Left kidney (tissue), 8 donors: ENCODE results near the gene ARL11. TPM values are rescaled to one million over a fixed set of nuclear protein-coding genes. Genes with fewer than 3 reads are reported as not detected.
"Not testable (repeated sequence)": the region's sequence is repeated elsewhere in the genome, so short reads cannot be mapped to it uniquely, and the experiment has no call there.

Experiments
- DNase-seq: peaks from one replicate; pipeline ENCODE4 v3.0.0-alpha.2; 2013
- long read RNA-seq, 8 donors: transcript quantifications; one replicate each; lab custom pipeline, GENCODE V29; 2026
- polyA plus RNA-seq: library from polyadenylated mRNA; unstranded; fragments of 120-200 nt; gene quantifications from one replicate; pipeline ENCODE4 v1.2.1, GENCODE V29; 2013; ENCODE audit not compliant: insufficient read length

ARL11 gene
- 0.70 TPM for polyA plus RNA-seq
- long read RNA-seq, donor 1 = 0 reads
- long read RNA-seq, donor 2 = 0 reads
- long read RNA-seq, donor 3 = 0 reads
- long read RNA-seq, donor 4 = 0 reads
- long read RNA-seq, donor 5 = 0 reads
- long read RNA-seq, donor 6 = 0 reads
- long read RNA-seq, donor 7 = 0 reads
- long read RNA-seq, donor 8 = 0 reads

DNA sequence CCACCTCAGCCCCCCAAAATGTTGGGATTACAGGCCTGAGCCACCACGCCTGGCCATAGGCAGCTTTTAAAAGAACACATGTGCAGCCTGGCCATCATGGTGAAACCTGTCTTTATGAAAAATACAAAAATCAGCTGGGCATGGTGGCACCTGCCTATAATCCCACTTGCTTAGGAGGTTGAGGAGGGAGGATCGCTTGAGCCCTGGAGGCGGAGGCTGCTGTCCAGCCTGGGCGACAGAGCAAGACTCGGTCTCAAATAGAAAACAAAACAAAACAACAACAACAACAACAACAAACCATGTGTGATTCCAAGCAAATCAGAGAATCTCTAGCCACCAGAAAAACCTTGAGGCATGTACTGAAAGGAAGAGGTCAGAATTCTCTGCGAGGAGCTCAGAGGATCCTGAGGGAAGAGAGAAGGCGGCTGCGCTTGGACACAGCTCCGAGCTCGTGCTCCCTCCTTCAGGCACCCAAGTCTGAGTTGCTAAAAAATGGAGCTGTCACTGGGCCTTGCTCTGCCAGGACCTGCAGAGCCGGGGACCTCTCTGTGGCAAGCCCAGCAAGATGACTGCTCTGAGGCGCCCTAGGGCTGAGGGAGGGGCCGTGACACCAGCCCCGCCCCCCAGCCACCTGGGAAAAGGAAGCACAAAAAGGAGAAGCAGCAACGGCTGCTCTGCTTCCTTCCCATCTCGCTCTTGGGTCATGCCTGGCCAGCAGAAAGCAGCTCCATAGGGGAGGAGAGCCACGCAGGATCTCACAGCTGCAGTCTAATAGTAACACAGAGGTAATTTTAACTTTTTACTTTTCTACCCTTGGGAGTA lies at the start of gene ARL11:
Gene ARL11 (plus strand): TSS at position 677 of the 822 bp plus-strand sequence. CDS start 1,941 bp downstream, outside the sequence.
- DNase-seq = no peak

DNA sequence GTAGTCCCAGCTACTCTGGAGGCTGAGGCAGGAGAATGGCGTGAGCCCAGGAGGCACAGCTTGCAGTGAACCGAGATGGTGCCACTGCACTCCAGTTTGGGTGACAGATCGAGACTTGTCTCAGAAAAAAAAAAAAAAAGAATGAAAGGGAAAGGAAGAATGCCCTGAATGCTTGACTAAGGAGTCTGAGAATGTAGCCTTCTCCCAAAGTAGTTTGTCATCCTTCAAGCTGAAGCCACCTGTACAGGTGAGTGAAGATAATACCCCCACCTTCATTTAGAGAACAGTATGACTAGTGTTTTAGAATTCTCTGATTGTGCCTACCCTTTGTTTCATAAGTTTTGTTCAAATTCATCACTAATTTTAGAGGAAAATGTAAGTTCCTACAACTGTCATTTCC lies 48.8 kb upstream of the ARL11 start:
- DNase-seq = no peak

DNA sequence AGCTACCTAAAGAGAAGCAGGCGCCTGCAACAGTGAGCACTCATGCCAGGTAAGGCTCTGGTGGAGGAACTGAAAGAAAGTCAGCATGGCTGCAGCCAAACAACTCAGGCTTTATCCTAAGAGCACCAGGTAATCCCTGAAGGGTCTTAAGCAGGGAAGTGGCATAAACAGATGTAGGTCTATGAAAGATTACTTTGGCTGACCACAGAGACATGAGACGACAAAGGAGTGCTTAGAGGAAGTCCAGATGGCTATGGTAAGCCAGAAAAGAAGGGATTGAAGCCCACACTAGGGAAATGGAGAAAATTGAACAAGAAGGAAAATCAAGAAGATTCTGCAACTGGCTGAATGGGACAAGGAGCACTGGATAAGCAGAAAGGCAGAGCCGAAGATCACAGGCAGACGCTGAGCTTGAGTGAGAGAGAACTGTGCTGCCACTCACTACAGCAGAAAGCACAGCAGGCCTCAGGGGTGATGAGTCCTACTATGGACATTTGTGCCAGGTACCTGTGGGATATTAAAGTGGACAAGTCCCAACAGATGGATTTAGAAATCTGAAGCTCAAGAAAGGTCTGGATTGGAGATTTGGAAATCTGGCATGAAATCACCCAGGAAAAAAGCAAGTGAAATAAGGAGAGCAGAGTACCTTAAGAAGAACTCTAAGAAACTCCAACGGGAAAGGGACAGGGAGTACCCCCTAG lies 47.2 kb upstream of the ARL11 start:
- DNase-seq = no peak

GRCh38 chr13:49584771-49585182 lies 43.5 kb upstream of the ARL11 start:
- DNase-seq = no peak

DNA sequence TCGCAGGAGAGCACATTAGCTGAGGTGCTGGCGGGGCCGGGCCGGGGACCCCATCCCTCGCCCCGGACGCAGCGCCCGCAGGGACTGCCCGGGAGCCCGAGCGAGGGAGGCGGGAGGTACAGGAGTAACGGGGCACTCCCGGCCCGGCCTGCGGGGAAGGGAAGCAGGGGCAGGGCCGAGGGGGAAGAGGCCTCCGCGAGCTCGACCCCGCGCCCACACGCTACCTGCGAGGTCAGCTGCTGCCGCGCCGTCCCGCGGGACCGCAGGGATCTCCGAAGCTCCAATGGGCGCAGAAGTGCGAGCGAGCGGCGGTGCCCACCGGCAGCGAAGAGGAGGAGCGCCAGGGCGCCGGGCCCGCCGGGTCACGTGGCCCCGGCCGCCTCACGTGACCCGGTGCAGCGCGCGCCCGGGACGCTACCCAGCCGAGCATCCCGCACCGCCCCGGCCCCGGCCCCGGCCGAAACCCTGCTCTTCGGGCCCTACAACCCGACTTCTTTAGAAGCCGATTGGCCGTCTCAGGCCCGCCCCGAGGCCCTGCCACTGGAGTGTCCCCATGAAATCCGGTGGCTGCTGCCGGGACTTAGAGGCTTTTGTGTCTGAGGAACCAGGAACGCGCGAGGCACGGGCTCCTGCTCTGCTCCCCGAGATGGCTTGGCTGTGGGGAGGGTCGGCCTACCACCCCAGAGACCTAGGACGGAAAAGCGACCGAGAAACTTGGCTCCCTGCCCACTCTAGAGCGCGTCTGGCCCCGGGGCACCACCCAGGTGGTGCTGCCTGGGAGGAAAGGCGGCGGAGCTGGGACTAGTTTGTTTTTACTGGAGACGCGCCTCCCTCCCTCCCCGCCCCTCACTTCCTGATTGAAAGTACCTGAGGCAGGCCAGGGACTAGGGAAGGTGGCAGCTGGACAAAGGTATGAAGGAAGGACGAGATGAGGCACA lies 42.8 kb upstream of the ARL11 start, which contains the start of gene RCBTB1:
Gene RCBTB1 (minus strand): TSS at position 339 of the 938 bp plus-strand sequence. CDS start 18,279 bp downstream, outside the sequence.
- DNase-seq = peak; percentile 65

DNA sequence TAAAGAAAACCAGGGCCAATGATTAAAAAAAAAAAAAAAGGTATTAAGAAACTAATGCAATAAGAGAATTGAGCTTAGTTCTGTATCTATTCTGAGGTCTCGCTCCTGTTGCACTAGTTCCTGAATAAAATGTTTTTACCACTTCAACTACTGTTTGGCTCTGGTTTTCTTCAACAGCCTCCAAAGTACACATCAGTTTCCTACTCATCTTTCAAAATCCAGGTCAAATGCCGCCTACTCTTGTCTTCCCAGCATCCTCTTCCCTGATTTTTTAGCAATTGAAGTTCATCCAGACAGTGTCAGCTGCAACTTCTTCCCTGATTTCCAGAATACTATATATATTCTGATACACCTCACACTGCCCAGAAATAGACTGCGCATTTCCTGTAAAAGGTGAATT lies 41.6 kb upstream of the ARL11 start:
- DNase-seq = no peak

DNA sequence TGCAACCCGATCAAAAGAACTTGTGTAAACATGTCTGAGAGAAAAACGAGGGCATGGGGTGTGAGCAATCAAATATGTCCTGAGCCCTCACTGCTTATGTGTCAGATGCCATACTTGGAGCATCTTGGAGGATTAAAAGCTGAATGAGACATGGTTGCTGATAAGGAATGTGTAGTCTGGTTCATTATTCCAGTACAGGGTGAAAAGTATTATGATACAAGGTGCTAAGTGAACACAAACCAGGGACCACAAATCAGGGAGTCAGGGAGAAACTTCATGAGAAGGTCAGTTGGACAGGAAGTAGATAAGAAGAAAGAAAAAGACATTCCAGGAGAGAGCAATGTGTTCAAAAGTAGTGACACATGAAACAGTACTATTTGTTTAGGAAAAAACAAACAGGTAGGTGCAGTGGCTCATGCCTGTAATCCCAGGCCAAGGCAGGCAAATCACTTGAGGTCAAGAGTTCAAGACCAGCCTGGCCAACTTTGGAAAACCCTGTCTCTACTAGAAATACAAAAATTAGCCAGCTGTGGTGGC lies 40.9 kb upstream of the ARL11 start:
- DNase-seq = no peak

GRCh38 chr13:49590714-49591113 lies 37.6 kb upstream of the ARL11 start:
- not testable (repeated sequence) for DNase-seq

GRCh38 chr13:49593876-49594275 lies 34.4 kb upstream of the ARL11 start:
- DNase-seq = not testable (repeated sequence)

GRCh38 chr13:49594576-49594975 lies 33.7 kb upstream of the ARL11 start:
- DNase-seq = no peak

DNA sequence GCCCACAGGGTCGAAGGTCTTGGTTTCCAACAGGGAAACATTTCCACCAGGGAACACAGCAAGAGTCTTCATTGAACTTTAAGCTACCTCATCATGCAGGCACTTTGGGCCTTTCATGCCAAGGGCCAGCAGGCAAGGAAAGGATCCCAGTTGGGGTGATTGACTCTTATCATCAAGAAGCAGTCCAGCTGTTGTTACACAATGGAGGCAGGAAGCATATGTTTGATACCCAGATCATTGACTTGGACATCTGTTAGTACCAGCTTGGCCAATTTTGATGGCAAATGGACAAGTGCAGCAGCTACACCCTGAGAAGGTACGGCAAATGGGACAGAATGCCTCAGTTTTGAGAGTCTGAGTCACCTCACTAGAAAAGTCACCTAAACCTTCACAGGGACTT lies 32.1 kb upstream of the ARL11 start:
- DNase-seq = no peak

- DNase-seq = no peak
These were observed 31.2 kb upstream of the ARL11 start for GRCh38 chr13:49597043-49597641.

GRCh38 chr13:49602005-49602404 lies 26.3 kb upstream of the ARL11 start:
- DNase-seq = no peak

DNA sequence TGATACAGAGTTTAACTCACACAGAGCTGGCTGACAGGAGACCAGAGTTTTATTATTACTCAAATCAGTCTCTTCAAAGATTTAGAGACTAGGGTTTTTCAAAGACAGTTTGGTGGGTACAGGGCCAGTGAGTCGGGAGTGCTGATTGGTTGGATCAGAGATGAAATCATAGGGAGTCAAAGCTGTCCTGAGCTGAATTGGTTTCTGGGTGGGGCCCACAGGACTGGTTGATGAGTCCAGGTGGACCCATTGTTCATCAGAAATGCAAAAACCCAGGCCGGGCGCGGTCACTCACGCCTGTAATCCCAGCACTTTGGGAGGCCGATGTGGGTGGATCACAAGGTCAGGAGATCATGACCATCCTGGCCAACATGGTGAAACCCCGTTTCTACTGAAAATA lies 25.7 kb upstream of the ARL11 start:
- DNase-seq = not testable (repeated sequence)

DNA sequence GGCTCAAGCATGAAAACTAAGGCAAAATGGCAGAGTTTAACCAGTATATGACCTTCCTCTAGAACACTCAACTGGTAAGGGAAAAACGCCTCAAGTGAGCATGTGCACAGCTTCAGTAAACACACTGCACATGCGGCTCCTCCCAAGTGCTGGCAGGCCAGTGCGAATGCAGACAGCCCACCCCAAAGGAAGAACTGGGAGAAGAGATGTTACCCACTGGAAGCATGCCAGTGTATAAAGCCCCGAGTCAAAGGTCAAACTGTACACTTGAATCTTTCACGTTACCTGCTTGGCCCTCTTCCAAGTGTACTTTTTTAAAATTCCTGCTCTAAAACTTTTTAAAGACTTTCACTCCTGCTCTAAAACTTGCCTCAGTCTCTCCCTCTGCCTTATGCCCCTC lies 23.7 kb upstream of the ARL11 start:
- DNase-seq = no peak

GRCh38 chr13:49606747-49607648 lies 21.3 kb upstream of the ARL11 start:
- DNase-seq = peak; percentile 85

- DNase-seq = no peak
These were observed 20.5 kb upstream of the ARL11 start for GRCh38 chr13:49607761-49608160.

- DNase-seq = no peak
These were observed 19.5 kb upstream of the ARL11 start for GRCh38 chr13:49608651-49609331.

DNA sequence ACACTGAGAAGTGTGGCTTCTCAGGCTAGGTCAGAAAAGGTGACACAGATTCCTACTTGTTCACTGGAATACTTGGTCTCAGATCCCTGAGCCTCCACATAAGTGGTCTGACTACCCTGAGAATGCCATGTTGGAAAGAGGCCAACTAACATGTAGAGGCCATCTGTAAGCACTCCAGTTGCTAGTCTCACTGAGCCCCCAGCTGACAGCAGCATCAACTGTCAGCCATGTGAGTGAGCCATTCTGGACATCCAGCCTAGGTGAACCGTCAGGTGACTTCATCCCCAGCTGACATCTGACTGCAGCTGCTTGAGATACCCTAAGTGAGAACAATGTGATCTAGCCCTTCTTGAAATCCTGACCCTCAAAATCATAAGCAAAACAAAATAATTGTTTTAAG lies 18.1 kb upstream of the ARL11 start:
- no peak for DNase-seq
